ENCODE measurements around the gene SCRT2.

DNA sequence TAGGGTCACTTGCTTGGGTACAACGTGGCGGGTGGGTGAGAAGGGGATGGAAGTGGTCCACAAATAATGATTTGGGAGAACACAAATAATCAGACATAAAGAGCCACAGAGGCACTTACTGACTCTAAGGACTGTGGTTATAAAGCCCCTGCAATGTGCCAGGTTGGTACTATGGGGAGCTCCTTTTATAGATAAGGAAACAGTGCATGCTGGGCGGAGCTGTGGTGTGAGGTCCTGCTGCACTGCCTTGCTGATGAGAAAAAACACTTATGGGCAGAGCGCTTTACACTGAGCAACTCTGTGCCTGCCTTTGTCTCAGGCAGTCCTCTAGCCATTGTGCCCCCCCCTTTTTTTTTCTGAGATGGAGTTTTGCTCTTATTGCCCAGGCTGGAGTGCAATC is 29.1 kb upstream of the SCRT2 start:
- TF ChIP-seq SIN3A (IDR thresholded peaks at IDR 0.05; ENCODE audit: borderline replicate concordance in 2 of 2, control insufficient read depth in 1 of 2, low read depth in 2 of 2, low read length in 2 of 2) (no peak), ZNF717 (CRISPR knock-in tag; IDR thresholded peaks at IDR 0.05) (no peak), KLF16 (IDR thresholded peaks at IDR 0.05) (no peak), ESRRA (IDR thresholded peaks at IDR 0.05; ENCODE audit: borderline replicate concordance, low read depth) (no peak), CBFA2T2 (conservative IDR thresholded peaks at IDR 0.05) (no peak)
- TF ChIP-seq, protein P1, sequence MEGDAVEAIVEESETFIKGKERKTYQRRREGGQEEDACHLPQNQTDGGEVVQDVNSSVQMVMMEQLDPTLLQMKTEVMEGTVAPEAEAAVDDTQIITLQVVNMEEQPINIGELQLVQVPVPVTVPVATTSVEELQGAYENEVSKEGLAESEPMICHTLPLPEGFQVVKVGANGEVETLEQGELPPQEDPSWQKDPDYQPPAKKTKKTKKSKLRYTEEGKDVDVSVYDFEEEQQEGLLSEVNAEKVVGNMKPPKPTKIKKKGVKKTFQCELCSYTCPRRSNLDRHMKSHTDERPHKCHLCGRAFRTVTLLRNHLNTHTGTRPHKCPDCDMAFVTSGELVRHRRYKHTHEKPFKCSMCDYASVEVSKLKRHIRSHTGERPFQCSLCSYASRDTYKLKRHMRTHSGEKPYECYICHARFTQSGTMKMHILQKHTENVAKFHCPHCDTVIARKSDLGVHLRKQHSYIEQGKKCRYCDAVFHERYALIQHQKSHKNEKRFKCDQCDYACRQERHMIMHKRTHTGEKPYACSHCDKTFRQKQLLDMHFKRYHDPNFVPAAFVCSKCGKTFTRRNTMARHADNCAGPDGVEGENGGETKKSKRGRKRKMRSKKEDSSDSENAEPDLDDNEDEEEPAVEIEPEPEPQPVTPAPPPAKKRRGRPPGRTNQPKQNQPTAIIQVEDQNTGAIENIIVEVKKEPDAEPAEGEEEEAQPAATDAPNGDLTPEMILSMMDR (IDR thresholded peaks at IDR 0.05 in 2 of 3, conservative IDR thresholded peaks at IDR 0.05 in 1 of 3; ENCODE audit: insufficient read depth in 2 of 3, low read depth in 1 of 3, low read length in 3 of 3) = no peak

Measured in K562 (cell line).